Amniotic epithelial cell (primary cell): Measurements from ENCODE around the gene CDCA5.

ENCODE experiments used
- DNase-seq: peaks from one replicate; pipeline ENCODE4 v3.0.0-alpha.2; 2010; ENCODE audit warnings: low read depth

The CDCA5 gene

DNA sequence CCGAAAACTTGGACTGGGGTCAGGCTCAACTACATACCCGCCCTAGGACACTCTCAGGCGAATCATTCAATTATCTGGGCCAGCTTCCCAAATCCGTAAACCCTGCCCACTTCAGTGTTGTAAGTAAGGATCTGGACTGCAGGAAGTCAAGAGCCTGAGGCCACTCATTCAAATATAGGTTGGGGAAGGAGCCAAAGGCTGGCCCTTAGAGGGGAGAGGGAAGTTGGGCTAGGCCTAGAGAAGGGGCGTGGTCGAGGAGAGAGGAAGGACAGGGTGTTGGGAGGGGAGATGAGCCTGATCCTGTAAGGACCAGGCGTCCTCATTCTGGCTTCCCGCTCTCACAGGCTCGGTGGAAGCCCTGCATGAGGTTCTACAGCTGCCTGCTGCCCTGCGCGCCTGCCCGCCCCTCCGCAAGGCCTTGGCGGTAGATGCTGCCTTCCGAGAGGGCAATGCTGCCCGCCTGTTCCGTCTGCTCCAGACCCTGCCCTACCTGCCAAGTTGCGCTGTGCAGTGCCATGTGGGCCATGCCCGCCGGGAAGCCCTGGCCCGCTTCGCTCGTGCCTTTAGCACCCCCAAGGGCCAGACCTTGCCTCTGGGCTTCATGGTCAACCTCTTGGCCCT lies 39.8 kb downstream of the CDCA5 start:
- no peak for DNase-seq

- no peak for DNase-seq
Measured at GRCh38 chr11:65042891-65043290, 40.9 kb downstream of the CDCA5 start.

DNA sequence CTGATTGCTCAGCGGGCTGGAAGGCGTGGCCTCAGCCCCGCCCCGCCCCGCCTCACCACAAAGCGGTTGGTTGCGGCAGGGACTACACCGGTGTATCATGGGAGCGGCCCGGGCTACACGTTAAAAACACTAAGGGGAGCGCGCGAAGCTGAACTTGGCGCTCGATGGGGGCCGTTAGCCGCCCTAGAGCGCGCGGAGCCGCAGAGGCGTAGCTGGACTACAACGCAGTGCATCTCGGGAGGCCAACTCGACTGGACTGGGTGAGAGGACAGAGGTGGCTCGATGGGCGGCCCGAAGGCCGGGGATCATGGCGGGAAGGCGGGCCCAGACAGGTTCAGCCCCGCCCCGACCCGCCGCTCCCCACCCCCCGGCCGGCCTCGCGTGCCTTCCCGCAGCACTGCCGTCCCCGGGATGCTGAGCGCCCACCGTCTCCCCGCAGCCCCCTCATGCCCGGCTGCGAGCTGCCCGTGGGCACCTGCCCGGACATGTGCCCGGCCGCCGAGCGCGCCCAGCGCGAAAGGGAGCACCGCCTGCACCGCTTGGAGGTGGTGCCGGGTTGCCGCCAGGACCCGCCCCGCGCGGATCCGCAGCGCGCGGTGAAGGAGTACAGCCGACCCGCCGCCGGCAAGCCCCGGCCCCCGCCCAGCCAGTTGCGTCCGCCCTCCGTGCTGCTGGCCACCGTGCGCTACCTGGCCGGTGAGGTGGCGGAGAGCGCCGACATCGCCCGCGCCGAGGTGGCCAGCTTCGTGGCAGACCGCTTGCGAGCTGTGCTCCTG lies 42.8 kb downstream of the CDCA5 start, which contains the start of gene SAC3D1:
Gene SAC3D1, plus strand, starts transcription at position 364 of the 776 bp plus-strand sequence. Its CDS starts 83 bp downstream, at position 447.
- DNase-seq, result peak; percentile 89

DNA sequence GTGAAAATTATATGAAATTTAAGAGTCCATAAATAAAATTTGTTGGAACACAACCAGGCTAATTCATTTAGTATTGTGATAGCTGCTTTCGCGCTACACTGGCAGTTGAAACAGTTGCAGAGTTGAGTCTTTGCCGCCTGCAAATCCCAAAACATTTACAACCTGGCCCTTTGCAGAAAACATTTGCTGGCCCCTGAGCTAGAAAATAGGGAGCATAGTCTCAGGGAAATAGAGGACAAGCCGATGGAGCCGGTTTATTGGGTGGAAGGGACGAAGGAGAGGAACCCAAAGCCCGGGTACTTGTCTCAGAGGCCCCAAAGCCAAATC lies 43.4 kb downstream of the CDCA5 start:
- no peak for DNase-seq

DNA sequence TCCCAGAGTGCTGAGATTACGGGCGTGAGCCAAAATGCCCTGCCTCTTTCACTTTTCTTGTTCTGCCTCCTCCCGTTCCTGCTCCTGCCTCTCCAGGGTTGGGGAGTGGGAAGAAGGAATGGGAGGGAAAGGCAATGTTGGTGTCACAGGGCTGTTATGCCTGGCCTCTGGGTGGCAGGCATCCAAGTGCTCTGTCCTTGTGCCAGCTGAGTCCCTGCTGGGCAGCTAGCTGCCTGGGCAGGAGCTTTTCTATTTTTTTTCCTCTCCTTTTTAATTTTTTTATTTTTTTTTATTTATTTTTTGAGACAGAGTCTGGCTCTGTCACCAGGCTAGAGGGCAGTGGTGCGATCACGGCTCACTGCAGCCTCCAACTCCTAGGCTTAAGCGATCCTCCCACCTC lies 46.9 kb downstream of the CDCA5 start:
- DNase-seq, result no peak

DNA sequence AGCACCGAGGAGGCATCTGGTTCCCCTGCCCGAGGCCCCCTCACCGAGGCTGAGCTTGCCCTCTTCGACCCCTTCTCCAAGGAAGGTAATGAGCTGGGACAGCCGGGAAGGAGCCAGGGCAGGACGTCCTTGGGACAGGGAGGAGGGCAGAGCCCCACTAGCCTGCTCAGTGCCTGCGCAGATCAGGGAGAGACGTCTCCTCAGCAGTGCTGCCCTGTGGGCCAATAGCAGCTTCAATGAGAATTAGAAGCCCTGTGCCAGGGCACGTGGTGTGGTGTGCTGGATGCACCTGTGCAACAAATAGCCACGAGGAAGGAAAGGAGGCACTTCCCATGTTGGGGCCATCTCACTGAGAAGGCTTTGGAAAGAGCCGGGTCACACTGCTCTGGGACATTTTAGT lies 48.3 kb downstream of the CDCA5 start:
- DNase-seq, result no peak

- DNase-seq, result no peak
Measured at GRCh38 chr11:65034423-65034822, 49.4 kb downstream of the CDCA5 start.

DNA sequence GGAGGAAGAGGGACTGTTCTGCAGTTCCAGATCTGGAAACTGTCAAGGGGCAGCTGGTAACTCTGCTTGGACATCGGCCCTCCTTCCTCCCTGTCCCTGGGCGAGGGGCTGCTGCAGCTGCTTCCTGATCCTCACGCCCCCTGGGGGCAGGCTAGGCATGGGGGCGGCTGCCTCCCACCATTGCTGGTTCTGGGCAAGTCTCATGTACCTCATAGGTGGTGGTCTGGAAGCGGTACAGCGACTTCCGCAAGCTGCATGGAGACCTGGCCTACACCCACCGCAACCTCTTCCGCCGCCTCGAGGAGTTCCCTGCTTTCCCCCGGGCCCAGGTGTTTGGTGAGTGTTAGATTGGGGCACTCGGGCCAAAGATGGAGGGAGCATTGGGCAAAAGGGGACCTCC lies 51.6 kb downstream of the CDCA5 start:
- DNase-seq, result no peak
